CD4-positive, alpha-beta T cell treated with Interleukin-12 subunit alpha and Interleukin-12 subunit beta, for 1 hour (primary cell): ENCODE measurements around the gene MORF4L2.

Experiments
- DNase-seq: peaks from one replicate; pipeline ENCODE4 v3.0.0-alpha.2; 2020

MORF4L2 gene, protein sequence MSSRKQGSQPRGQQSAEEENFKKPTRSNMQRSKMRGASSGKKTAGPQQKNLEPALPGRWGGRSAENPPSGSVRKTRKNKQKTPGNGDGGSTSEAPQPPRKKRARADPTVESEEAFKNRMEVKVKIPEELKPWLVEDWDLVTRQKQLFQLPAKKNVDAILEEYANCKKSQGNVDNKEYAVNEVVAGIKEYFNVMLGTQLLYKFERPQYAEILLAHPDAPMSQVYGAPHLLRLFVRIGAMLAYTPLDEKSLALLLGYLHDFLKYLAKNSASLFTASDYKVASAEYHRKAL

DNA sequence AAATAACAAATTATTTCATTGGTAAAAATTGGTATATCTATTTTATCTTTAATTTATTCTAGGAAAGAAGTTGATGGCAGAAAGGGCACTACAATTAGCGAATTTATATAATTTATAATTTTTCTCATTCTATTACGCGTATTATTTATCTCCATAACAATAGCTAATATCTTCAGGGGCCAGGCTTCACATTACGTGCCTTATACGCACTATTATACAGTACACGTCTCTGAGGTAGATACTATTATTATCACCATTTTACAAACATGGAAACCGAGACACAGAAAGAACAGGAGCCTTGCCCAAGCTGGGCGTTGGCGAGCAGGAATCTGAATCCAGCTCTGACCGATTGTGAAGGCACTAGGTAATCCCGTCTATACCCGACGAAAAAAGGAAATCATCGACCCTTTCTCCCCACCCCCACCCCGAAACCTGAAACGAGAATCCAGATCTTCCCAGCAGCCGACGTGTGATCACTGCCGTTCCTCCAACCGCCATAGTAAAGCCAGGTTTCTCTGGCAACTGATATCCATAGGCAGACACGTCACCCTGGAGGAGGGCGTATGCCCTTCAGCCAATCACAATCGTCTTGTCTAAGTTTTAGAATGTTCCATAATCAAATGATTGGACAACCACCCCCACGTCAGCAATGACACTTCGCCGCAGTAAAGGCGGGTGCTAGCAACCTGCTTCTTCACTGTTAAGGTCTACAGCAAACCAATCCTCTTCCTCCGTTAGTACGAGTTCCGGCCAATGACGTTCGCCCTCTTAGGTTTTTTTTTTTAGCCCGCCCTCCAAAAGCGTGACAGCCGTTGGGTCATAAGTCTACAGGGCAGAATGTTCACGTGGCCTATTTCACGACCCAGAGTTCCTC, at the start of gene MORF4L2:
Gene MORF4L2, minus strand, starts transcription at position 501 of the 874 bp plus-strand sequence. CDS start 9,672 bp downstream, outside the sequence.
- peak; percentile 92 for DNase-seq

DNA sequence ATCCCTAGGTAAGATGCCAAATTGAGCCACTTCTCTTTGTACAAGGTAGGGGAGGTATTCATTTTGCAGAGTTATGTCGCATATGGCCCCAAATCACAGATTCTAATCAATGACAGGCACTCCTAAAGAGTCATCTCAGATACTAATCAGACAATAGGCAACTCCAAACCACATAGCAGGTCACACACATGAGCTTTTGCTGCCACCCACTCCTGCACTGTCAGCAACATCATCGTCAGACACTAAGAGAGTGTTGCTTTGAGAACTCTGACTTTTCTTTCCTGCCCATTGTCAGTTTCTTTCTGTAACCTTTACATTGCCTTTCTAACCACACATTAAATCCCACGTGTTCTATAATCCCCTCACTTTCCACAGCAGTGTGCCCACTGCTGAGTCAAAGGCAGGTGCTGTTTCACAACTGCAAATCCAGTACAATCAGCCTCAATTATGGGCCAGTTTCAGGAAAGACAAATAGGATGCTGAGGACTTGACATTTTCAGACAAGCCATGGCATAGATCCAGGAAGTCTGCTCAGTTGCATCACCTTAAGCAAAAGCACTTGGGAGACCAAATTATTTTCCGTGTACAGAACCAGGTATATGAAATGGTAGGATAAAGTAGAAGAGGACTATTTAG, 47.7 kb upstream of the MORF4L2 start:
- no peak for DNase-seq

DNA sequence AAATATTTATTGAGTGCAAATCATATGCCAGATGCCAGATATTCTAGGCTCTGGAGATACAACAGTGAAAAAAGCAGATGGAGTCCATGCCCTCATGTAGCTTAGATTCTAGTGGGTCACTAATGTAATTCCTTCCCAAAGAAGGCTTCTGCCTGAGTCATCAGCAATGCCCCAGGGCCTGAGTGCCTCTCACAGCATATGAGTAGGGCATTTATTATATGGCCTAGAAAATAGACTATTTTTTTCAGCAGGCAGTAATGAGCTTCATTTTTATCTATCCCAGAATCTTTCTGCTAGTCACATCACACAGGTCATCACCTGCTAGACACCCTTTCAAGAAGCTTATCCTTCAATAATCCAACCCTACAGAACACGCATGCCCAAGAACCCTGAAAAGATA, 46.5 kb upstream of the MORF4L2 start:
- no peak for DNase-seq

DNA sequence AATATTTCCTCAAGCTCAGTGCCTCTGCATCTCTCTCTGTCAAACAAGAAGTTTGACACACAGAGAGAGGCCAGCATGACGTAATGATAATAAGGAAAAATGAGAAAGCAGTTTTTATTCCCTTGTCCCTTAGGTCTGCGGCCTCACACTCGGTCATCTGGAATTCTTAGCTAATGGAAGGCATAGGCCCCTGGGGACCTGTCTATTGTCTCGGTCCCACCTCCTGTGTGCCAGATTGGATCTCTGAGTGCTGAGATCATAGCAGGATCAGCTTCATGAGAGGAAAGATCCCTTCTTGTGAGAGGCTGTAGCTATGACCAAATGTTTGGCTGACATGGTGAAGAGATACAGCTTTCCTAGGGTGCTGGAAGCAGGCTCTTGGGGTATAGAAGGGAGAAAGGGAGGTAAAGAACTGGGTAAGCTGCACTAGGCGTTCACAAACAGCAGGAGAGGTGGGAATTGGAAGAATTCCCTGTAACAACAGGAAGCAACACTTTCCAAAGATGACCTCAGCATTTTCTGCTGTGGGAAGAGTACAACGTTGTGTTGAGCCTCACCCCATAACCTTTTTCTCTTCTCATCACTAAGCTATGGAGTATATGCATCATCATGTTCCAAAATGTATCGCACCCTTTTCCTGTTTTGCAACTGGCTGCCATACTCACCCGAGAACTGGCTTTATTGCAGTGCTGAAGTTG, 44.4 kb upstream of the MORF4L2 start:
- no peak for DNase-seq

DNA sequence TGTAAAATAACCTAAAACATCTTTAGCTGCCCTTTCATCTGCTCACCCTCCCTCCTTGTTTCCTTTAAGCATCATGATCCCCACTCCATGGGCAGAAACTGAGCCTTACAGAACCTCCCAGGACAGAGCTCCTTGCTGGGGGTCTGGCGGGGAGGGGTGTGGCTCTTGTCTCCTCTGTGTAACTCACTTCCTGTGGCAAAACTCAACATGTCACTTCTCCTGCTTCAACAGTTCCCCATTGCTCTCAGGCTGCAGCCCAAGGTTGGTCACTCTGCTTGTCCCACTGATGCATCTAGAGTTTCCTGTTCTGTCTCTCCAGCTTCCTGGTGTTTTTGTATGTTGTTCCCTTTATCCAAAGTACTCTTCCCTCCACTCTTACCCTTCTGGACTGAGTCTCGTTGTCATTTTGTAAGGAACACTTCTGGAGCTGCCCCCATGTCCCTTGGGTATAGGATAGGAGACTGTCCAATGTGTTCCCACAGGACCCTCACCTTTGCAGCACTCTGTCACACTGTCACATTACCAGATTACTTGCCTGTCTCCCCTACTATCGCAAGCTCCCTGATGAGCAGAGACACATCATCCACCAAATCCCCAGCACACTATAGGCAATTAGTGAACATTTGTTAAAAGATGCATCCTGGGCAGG, 43.8 kb upstream of the MORF4L2 start:
- no peak for DNase-seq

DNA sequence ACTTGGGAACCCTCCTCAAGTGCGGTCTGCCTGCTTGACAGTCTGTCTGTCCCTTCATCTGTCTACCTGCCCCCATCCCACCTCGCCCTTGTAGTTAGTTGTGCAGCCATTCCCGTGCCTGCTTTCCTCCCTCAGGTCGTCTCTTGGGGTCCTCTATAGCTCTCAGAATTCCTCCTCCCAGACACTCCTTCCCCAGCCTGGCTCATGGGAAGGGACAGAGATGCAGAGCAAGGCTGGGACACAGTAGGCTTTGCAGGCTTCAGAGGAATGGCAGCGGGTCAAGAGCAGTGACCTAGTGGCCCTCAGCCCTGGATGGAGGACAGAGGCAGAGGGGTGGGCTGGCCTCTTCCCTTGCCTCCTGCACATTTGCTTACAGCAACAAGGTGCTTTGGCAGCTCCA, 42.5 kb upstream of the MORF4L2 start:
- DNase-seq, result no peak

DNA sequence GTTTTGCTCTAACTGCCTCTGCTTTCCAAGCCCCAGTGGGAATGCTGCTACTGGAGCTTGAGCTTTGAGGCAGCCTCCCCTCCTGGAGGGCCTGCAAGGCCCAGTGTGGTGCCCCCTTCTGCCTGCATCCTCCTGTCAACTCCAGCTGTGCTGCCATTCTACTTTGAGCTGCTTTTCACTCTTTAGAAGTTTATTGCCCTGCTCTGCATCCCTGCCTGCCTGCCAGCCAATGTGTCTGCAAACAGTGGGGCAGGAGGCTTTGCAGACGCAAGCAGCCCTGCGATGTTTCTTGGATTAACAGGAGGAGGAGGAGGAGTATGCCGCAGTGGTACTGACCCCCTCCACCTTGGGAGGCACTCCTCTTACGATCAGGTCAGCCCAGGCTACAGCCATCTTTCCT, 40.6 kb upstream of the MORF4L2 start:
- DNase-seq, result no peak

DNA sequence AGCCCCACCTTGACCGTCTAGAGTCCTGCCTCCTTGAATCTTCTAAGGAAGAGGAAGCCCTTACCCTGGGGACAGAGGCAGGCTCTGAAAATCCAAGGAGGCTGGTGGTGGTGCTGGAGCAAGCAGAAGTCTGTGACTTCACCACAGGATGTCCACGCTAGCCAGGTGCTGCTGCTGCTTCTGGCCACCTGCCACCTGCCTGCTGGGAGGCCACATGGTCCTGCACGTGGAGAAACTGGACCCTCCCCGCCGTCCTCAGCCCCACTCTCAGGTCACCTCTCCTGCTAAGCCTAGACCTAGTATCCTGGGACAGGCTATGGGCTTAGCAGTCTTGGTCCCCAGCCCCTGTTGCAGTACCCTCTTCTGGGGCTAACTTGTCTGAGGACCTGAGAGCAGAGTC, 40.0 kb upstream of the MORF4L2 start:
- DNase-seq, result no peak

DNA sequence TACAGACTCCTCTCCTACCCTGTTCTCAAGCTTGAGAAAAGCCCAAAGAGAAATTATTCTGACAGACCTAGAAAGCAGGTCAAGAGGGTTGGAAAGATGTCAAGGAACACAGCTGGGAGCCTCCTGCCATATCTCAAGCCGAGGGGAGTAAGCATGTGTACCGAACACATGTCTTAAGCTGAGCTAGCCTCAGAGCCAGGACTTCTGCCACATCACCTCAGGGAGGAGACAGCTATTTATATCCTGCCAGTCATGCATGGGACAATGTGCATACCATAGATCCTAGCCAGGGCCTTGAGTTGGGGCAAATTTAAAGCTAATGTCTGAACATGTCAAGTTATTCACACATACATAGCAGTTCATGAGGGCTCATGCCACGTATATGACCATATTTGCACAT, 36.0 kb upstream of the MORF4L2 start:
- DNase-seq, result no peak

DNA sequence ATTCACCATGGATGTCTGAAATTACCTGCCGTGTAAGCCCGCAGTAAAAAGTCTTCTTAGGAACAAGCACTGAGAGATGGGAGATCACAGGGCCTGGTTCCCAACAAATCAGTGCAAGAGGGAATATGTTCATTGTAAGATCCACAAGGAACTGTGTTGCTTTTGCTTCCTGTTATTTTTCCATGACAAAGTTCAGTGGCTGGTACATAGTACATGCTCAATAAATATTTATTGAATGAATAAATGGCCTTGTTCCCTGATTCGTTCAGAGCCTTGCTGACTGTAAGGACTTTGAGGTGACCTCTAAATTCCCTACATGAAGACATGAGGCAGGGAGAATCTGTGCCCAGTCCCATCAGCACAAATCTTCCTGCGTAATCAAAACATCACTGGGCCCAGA, 31.6 kb upstream of the MORF4L2 start:
- DNase-seq, result no peak

DNA sequence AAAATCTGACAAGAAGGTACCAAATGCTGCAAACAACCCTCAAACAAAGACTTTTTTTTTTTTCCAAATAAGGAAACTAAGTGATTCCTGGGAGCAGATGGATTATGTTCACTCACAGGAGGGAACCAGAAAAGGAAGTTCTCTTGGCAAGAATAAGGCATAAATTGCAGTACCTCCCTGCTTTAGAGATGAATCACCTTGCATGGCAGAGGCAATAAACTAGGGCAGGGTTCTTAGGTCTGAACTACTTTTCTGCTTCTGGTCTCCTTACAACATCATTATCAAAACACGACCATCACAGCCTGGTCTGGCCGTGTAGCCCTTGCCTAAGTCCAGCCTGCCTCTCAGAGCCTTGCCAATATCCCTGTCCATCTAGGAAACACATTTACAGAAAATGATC, 30.5 kb upstream of the MORF4L2 start:
- no peak for DNase-seq

DNA sequence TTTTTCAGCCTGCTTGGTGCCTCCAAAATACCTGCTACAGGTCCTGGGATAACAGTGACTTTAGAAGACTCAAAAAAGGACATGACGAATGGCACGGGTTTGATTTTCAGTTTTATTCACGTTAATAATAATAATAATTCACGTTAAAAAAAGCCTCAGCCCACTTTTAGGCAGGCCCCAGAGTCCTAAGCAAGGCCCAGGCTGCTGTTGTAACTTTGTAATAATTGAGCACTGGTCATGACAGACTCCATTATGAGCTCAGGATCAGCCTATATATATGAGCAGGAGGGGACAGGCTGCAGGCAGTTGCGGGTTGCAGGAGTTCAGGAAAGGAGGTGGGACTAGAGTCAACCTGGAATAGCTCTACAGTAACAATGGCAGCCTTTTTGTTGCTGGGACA, 24.1 kb upstream of the MORF4L2 start, which contains the start of gene TMEM31:
Gene TMEM31, plus strand, starts transcription at position 301 of the 400 bp plus-strand sequence. CDS start 1,350 bp downstream, outside the sequence.
- DNase-seq, result no peak

DNA sequence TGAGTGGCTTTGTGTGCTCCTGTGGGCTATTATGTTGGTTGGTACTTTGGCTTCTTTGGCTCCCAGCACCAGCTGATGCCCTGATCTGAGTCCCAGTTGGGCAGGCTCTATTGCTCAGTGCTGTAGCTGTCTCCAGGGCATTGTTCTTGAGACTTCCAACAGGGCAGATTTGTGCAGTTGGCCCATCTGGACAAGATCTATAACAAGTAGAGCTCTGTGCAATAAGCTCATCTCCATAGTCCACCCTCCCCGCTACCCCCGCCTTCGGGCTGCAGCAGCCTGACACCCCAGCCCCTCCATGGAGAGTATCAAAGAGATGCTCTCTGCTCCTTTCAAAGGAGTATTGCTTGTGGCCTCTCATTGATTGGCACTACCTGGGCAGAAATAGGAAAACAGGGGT, 18.4 kb upstream of the MORF4L2 start:
- no peak for DNase-seq

DNA sequence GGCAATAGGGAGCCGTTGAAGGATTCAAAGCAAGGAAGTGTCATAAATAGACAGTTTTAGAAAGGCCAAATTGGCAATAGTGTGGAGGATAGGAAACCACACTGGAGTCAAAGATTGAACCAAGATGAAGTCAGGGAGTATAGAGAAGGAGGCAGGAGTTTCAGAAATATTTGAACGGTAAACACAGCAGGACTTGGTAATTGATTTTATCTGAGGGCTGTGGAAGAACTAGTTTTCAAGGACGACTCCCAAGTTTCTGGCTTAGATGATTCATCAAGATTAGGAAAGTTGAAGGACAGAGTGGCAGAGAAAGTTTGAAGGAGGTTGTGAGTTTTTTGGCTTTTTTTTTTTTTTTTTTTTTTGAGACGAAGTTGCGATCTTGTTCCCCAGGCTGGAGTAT, 12.7 kb upstream of the MORF4L2 start:
- DNase-seq, result no peak

DNA sequence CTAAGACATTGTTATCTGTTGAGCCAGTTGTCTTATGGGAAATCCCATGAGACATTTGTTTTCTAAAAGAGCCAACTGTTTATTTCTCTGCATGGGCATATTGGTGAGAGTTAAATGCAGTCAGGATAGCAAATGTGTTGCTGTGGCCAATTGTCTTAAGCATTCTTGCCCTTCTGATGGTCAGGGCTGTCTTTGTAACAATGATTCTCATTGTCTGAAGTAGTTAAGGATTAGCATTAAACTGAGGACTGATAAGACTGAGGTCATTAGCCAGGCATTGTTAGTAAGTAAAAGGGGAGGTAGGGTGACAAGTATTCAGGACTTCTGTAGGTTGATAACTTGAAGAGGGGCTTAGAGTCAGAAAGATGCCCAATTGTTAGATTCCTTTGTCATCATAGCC, 11.2 kb upstream of the MORF4L2 start:
- DNase-seq, result no peak

DNA sequence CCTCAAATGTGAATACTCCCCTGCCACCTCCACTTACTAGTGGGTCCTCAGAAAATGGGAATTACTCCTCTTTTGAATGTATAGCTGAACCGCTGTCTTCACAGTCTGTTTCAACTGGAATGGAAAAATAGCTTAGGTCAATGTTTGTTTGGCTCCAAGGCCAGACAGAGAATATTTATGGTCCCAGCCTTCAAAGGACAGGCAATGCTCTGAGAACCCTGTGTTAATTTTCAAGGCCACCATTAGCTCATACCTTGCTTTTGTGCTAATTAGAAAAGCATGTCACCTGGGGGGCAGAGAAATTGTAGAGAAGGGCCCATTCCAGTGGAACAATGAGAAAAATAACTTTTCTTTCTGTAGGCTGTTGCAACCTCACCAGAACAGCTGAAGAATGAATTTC, 4.6 kb upstream of the MORF4L2 start:
- no peak for DNase-seq

DNA sequence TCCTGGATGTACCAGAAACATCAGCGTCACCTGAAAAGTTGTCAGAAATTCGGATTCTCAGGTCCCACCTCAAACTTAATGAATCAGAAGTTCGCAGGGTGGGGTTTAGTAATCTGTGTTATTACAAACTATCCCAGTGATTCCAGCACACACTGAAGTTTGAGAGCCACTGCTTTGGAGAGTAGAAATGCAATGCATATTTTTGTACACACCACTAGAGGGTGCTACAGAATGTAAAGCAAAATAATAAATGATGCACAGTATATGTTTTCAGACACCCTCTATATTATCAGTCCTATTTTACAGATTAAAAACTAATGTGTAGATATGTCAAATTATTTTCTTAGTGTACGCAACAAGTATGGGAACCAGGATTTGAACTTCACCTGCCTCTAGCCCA, 2.4 kb upstream of the MORF4L2 start:
- peak; percentile 44 for DNase-seq

DNA sequence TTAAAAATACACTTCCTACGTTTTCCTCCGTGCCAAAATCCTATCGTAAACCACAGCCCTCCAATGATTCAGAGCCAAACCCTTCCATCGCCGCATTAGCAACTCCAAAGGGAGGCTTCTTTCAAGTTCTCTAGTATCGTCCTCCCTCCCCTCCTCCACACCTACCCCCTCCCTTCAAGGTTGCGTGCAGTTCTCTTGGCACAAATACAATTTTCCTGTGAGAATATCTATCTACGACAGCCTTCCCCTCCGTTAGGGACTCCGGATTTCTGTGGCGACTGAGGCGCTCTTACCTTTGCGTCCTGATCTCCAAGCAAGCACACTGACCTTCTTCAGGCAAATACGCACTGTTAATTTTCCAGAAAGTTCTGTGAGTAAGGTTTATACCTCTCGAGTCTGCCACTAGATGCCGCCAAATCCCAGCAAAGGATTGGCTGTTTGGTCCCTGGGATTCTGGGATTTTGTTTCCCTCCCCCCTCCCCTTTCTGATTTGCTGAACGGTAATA, 1.2 kb upstream of the MORF4L2 start:
- DNase-seq, result peak; percentile 67

DNA sequence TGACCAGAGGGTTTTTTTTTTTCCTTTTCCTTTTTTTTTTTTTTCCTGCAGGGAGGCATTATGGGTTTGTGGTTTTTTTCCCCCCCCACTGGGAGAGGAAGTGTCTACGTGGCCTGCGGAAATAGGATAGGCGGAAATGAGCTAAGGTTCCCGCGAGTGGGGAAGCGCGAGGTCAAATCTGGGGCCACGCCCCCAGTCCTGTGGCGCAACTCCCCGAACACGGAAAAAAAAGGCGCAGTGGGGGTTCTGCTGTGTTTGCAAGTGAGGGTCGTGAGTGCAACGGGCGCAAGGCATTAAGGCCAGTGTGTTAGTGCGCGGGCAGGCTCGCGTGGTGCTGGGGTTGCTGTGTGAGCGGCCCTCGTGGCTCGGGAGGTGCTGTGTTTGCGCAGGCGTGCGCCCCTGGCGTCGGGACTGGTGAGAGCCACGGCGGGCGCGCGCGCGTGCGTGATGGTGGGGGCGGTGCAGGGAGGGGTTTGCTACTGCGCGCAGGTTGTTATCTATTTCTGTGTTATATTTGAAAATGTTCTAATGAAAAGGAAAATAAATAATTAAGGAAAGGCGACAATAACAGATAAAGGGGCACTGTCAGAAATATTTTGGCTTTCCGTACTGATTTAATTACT, 685 bp upstream of the MORF4L2 start:
- DNase-seq, result peak; percentile 89

DNA sequence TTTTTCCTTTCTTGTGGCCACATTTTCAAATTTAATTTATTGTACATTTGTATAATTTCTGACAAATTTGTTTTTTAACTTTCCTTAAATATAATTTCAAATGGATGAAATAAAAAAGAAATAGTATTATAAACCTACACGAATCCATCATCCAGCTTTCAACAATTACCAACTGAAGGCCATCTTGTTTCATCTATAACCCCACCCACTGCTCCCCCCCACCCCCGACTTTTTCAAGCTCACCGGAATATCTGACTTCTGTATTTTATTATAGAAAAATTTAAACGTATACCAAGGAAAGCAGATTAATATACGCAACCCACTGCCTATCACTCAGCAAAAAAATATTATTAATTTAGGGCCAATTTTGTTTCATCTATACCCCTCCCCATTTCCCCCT, 1.1 kb downstream of the MORF4L2 start:
- no peak for DNase-seq

DNA sequence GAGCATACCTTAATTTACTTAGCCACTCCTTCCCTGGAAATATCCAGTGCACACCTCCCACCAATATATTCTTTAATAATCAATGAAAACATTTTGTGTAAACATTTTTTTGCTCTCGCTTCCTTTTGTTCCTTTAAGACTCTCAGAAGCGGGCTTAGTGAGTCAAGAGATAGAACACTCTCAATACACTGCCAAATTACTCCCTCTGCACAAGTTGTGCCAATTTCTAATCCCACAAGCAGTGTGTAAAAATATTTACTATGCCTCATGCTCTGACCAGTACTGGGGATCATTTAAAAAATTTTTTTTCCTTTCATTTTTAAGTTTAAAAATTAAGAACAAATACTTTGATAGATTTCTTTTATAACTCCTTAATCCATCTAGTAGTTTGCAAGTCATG, 5.1 kb downstream of the MORF4L2 start:
- DNase-seq, result no peak
